ENCODE measurements around the gene B3GALT6.
"Not testable (repeated sequence)": the region's sequence is repeated elsewhere in the genome, so short reads cannot be mapped to it uniquely, and the experiment has no call there.

Gene B3GALT6

DNA sequence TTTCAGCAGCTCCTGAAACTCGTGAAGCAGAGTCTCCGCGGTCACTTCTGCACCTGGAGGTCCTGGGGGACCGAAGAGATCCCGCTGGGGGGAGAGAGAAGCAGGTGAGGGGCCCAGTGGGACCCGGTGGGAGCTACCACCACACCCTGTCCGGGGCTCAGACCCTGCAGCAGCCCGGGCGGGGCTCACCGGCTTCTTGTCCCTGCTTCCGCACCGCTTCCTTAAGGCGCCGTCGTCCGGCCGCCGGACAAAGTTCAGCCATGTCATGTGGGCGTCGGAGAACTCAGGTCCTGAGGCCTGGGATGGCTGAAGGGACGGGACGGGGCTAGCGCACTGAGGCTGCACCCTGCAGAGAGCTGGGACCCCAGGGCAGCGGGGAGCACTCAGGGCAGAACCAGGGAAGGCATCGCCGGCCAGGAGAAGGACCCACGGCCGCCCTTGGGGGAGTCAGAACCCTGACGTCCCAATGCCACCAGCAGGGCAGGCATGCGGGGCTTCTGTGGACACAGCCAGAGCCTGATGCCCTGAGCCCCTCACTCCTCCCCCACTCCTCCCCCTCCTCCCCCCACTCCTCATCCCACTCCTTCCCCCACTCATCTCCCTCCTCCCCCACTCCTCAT, 12.3 kb downstream of the B3GALT6 start:
- TF ChIP-seq, protein P1, sequence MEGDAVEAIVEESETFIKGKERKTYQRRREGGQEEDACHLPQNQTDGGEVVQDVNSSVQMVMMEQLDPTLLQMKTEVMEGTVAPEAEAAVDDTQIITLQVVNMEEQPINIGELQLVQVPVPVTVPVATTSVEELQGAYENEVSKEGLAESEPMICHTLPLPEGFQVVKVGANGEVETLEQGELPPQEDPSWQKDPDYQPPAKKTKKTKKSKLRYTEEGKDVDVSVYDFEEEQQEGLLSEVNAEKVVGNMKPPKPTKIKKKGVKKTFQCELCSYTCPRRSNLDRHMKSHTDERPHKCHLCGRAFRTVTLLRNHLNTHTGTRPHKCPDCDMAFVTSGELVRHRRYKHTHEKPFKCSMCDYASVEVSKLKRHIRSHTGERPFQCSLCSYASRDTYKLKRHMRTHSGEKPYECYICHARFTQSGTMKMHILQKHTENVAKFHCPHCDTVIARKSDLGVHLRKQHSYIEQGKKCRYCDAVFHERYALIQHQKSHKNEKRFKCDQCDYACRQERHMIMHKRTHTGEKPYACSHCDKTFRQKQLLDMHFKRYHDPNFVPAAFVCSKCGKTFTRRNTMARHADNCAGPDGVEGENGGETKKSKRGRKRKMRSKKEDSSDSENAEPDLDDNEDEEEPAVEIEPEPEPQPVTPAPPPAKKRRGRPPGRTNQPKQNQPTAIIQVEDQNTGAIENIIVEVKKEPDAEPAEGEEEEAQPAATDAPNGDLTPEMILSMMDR (IDR thresholded peaks at IDR 0.05; ENCODE audit: insufficient read depth, missing control alignments), result no peak
- FAIRE-seq (no peak), DNase-seq (ENCODE audit: insufficient read length, low spot score) (no peak)

DNA sequence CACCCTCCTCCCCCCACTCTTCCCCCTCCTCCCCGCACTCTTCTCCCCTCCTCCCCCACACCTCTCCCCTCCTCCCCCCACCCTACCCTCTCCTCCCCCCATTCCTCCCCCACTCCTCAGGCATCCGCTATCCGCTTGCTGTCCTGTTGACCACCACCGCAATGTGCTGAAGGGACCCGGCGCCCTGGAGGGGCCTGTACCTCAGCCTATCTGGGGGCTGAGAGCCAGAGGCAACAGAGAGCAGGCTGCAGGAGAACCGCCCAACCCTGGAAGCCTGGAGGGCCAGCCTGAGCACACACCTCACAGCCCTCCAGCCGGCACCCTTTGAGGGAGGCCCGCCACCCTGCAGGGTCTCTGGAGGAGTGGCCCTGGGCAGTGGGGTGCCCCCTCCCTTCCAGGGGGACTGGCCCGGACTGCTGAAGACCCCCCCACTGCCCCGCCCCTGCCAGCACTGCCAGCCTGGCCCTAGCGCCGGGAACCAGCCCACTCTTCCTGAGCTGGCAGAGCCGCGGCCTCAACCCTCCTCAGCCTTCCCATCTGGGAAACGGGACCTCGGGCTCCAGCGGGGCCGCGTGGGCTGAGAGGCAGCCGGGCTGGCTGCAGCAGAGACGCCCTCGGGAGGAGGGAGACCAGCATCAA, 13.3 kb downstream of the B3GALT6 start:
- TF ChIP-seq, protein P1 (IDR thresholded peaks at IDR 0.05; ENCODE audit: insufficient read depth, missing control alignments), result no peak
- FAIRE-seq (no peak), DNase-seq (ENCODE audit: insufficient read length, low spot score) (no peak)

DNA sequence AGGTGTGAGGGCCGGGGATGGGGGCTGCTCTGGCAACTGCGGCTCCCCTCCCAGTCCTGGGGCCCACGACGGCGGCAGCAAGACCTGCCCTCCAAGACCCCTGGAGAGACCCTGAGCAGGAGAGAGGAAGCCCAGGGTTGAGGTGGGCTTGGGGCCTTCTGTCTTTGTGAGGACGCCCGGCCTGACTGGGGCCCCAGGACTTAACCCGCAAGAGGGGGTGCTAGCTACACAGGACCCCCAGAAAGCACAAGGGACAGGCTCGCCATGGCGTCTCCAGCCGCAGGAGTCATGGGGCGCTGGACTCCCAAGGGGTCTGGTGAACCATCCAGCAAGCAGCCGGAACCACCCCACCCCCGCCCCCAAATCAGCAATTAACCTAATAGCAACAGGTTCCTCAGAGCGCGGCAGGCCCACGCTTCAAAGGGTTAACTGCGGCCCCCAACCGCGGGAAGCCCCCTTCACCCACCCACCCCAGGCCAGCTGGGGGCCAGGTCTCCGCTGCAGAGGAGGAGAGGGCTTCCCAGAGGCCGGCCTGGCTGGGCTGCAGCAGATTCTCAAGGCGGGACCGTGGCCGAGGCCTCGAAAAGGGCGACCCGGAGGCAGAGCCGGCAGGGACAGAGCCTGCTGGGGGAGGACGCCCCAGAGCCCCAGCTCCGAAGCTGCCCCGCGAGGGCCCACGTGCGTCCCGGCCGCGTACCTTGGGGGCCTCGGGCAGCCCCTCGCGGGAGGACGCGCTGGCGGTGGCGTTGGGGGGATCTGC, 14.0 kb downstream of the B3GALT6 start:
- TF ChIP-seq, protein P1 (IDR thresholded peaks at IDR 0.05; ENCODE audit: insufficient read depth, missing control alignments), result no peak
- DNase-seq (ENCODE audit: insufficient read length, low spot score), result no peak
- FAIRE-seq, result no peak

DNA sequence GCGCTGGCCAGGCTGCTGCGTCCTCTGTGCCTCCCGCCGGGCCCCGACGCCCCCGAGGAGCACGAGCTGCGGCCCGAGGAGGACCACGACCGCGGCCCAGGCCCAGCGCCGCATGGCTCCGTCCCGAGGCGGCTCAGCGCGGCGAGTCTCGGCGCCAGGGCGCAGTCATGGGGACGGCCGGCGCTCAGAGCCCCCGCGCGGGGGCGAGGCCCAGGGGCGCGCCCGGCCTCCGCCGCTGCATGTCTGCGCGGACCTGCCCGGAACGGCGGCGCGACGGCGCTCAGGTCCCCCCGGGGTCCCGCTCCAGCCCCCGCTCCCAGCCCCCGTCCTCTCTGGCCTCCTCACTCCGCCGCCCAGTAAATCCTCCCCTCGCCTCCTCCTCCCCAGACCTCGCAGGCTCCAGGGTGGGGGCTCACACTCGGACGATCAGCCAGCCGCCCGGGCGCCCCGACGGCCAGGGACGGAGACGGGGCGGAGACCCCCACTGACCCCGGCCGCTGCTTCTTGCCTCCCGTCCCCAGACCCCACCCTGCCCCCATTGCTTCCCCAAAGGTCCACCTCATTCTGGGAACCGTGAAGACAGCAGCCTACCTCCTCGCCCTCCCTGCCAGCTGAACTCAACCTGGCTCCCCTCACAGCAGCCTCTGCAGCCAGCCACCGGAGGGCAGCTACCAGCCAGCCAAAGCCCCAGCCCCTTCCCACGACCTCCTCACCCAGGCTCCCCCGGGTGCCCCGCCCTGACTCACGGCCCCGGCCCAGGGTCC, 14.7 kb downstream of the B3GALT6 start, which contains the start of gene C1QTNF12:
Gene C1QTNF12, minus strand, starts transcription at position 146 of the 764 bp plus-strand sequence. Its CDS starts 32 bp downstream, at position 114.
- TF ChIP-seq, protein P1 (IDR thresholded peaks at IDR 0.05; ENCODE audit: insufficient read depth, missing control alignments), result no peak
- DNase-seq (ENCODE audit: insufficient read length, low spot score), result no peak
- FAIRE-seq, result no peak

DNA sequence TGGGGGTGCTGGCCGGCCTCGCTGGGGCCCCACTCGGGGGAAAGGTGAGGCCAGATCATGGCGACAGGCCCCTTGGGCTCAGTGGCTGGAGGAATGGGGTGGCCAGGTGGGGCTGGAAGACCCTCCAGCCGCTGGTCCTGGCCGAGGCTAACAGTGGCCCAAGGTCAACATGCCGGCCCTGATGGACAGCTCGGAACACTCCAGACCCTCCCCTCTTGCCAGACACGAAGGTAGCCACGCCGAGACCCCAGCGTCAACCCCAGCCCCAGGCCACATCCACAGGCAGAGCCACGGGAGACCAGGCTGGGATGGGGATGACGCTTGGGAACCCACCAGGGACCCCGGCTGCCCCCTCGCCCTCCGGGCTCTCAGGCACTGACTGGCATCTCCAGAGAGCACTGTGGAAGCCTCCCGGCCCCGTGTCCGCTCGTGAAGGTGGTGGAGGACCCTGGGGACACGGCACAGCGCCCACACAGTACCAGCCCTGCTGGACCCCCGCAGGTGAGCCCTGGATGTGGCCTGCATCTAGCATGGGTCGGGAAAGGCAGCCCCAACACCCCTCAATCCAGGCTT, 15.4 kb downstream of the B3GALT6 start:
- no peak for DNase-seq (ENCODE audit: insufficient read length, low spot score)
- TF ChIP-seq, protein P1 (IDR thresholded peaks at IDR 0.05; ENCODE audit: insufficient read depth, missing control alignments), result no peak
- no peak for FAIRE-seq

DNA sequence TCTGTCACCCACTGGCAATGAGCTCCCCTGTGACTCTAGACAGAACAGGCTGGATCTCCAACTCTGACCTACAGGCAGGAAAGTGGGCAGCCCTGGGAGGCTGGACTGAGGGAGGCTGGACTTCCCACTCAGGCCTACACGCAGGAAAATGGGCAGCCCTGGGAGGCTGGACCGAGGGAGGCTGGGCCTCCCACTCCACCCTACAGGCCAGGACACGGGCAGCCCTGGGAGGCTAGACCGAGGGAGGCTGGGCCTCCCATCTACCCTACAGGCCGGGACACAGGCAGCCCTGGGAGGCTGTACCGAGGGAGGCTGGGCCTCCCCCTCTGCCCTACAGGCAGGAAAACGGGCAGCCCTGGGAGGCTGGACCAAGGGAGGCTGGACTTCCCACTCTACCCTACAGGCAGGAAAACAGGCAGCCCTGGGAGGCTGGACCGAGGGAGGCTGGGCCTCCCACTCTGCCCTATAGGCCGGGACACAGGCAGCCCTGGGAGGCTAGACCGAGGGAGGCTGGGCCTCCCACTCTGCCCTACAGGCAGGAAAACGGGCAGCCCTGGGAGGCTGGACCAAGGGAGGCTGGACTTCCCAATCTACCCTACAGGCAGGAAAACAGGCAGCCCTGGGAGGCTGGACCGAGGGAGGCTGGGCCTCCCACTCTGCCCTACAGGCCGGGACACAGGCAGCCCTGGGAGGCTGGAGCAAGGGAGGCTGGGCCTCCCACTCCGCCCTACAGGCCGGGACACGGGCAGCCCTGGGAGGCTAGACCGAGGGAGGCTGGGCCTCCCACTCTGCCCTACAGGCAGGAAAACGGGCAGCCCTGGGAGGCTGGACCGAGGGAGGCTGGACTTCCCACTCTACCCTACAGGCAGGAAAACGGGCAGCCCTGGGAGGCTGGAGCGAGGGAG, 16.2 kb downstream of the B3GALT6 start:
- not testable (repeated sequence) for FAIRE-seq; DNase-seq (ENCODE audit: insufficient read length, low spot score)

Data from D721Med (cell line).